ENCODE measurements around the gene PTPDC1.

Gene PTPDC1

DNA sequence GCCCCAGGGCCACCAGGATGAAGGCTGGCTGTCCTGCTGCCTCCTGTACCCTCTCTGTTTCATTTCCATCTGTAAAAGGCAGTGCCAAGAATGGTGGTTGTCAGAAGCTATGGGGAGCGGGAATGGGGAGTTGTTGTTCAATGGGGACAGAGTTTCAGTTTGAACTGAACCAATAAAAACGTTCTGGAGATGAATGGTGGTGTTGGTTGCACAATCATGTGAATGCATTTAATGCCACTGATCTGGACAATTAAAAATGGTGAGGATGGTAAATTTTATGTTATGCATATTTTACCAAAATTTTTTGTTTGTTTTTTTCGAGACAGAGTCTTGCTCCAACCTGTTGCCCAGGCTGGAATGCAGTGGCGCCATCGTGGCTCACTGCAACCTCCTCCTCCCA lies 58.1 kb downstream of the PTPDC1 start:
- DNase-seq, result no peak

GRCh38 chr9:94144394-94144793 lies 60.1 kb downstream of the PTPDC1 start:
- no peak for DNase-seq

- no peak for DNase-seq
Measured at GRCh38 chr9:94145640-94146039, 61.4 kb downstream of the PTPDC1 start.

GRCh38 chr9:94147776-94148175 lies 63.5 kb downstream of the PTPDC1 start:
- DNase-seq, result no peak

DNA sequence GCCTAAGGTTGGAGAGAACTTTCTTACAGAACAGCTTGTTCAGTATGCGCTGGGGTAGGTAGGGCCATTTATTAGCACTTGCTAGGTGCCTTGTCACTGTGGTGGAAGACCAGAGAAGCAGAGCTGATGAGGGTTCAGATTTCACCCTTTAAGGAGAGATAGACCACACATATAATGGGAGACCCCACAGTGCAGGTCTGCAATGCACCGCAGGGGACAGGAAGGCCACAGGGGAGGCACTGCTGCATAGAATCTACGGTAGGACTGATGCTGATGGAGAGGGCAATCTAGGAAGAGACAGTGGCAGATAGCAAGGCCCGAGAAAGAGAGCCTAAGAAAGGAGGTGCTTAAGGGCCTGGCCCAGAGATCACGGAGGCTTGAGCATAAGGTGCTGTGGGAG lies 64.2 kb downstream of the PTPDC1 start:
- no peak for DNase-seq

GRCh38 chr9:94149696-94150095 lies 65.4 kb downstream of the PTPDC1 start:
- no peak for DNase-seq

GRCh38 chr9:94150279-94150828 lies 66.1 kb downstream of the PTPDC1 start:
- DNase-seq, result no peak

- no peak for DNase-seq
Measured at GRCh38 chr9:94150890-94151650, 66.8 kb downstream of the PTPDC1 start.

- DNase-seq, result no peak
Measured at GRCh38 chr9:94153905-94154304, 69.6 kb downstream of the PTPDC1 start.

DNA sequence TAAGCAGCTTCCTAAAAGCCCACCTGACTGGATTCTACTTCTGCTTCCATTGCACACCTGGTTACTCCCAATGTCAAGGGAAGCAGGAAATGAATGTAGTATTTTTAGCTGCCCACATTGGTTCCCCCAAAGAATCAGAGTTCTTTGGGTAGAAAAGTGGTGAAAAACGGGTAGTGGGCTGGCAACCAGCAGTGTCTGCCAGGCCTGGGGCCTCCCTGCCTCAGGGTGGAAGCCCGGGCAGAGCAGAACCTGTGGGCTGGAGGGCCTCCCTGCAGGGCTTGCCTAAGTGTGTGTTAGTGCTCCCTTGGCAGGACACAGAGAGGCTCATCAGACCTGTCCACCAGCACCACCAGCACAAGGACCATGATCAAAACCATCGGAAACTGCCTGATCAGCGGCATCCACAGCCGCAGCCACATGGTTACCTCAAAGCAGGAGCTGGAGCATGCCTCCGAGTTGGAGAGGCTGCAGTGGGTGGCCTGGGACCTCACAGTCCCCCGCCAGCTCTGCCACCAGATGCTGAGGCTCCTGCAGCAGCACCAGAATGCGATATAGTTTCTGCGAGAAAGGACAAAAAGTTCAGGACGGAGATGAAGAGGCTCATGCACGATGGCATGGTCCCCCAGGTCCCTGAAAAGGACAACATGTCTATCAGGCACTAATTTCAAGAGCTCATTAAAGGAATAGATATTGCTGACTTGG lies 72.2 kb downstream of the PTPDC1 start:
- no peak for DNase-seq

DNA sequence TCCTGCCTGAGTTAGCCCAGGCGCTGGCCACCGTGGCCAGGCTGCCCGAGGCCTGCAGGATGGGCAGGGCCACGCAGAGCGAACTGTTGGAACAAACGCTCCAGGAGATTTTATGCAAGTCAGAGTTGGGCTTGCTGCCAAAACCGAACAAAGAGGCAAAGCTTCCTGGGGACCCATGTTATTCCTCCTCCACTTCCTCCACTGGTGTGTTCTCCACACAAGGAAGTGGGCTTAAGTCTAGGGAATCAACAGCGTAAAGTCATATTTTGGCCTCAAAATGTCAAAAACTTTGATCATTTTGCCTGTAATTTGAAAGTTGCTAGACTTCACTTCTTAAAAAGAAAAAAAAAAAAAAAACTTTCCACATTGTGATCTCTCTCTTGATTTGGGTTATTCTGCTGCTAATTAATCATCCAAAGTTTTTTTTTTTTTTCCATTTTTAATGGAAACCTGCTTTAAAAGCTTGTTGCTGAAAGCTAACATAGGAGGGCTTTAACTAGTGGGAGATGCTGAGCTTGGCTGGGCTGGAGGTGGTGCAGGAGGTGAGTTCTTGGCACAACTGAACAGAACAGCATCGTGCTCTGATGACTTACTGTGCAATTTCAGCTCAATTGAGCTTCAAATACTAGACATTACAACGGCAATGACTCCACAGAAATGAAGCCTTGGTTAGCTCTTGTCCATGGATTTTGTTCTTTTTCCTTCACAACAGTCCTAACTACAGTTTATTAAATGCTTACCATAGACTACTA lies 73.0 kb downstream of the PTPDC1 start:
- no peak for DNase-seq
